HG03521 (cell line): ENCODE results near the gene MACF1.
"Not testable (repeated sequence)": the region's sequence is repeated elsewhere in the genome, so short reads cannot be mapped to it uniquely, and the experiment has no call there.

ENCODE experiments used
- ATAC-seq: cut with Tn5 transposase; IDR thresholded peaks from one replicate; pipeline ENCODE4 v1.9.1; 2021; ENCODE audit warnings: mild to moderate bottlenecking, moderate library complexity; ENCODE audit not compliant: unreplicated experiment

Gene MACF1

GRCh38 chr1:39526466-39527189, 322.1 kb downstream of the MACF1 start:
- ATAC-seq = no peak

DNA sequence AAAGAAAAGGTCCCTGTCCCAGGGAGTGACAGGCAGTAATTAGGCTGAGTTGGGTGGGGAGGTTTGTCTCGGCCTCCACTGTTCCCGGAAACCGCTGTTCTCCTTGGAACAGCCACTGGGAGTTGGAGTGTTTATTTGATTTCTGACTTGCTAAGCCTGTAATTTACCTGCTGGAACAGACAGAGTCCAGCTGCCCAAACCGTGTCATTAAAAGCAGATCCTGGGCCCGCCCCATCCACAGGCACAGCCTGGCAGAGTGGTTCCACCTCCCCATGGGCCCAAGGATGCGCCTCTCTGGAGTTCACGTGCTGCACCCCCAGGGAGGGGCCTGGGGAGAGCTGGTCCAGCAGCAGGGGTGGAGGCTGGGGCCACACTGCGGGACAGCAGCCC, 322.7 kb downstream of the MACF1 start:
- not testable (repeated sequence) for ATAC-seq

- ATAC-seq = no peak
Observed at GRCh38 chr1:39528082-39528481, 323.6 kb downstream of the MACF1 start.

GRCh38 chr1:39529901-39530535, 325.5 kb downstream of the MACF1 start:
- no peak for ATAC-seq

GRCh38 chr1:39531526-39531925, 327.0 kb downstream of the MACF1 start:
- ATAC-seq = no peak

DNA sequence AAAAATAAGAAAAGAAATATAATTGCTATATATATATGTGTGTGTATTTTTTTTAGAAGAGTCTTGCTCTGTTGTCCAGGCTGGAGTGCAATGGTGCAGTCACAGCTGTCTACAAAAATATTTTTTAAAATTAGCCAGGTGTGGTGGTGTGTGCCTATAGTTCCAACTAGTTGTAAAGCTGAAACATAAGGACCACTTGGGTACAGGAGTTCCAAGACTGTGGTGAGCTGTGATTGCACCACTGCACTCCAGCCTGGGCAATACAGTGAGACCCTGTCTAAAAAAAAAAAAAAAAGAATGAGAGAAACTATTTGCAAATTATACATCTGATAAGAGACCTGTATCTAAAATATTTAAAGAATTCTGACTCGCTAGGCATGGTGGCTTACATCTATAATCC, 328.9 kb downstream of the MACF1 start:
- ATAC-seq = no peak
